Measurements from ENCODE around the gene COL4A1.

Gene COL4A1

GRCh38 chr13:110334256-110334655, 27.3 kb upstream of the COL4A1 start:
- Histone ChIP-seq H3K4me1 (ENCODE audit: low read depth, poor library complexity, severe bottlenecking) (no peaks in the 10 kb centered on the region), H3K9ac (no peak overlapping the region), H3K36me3 (ENCODE audit: insufficient read depth) (no peaks in the 10 kb centered on the region), H2AFZ (ENCODE audit: low read depth) (no peak overlapping the region), H3K4me2 (no peak overlapping the region), H4K20me1 (ENCODE audit: insufficient read depth) (no peaks in the 10 kb centered on the region), H3K79me2 (ENCODE audit: insufficient read depth, low read depth) (no peaks in the 10 kb centered on the region), H3K27me3 (ENCODE audit: insufficient read depth, low read depth) (no peaks in the 10 kb centered on the region), H3K4me3 (IDR thresholded peaks at IDR 0.05; ENCODE audit: insufficient read depth, low read depth, low read length) (no peak overlapping the region), H3K27ac (no peak overlapping the region)
- TF ChIP-seq CTCF (conservative IDR thresholded peaks at IDR 0.05; ENCODE audit: low read depth, low read length), result no peak

- Histone ChIP-seq H4K20me1 (ENCODE audit: insufficient read depth) (no peaks in the 10 kb centered on the region), H3K4me3 (IDR thresholded peaks at IDR 0.05; ENCODE audit: insufficient read depth, low read depth, low read length) (no peak overlapping the region), H3K9ac (no peak overlapping the region), H3K27ac (no peak overlapping the region), H3K4me2 (no peak overlapping the region), H3K36me3 (ENCODE audit: insufficient read depth) (no peaks in the 10 kb centered on the region), H3K27me3 (ENCODE audit: insufficient read depth, low read depth) (no peaks in the 10 kb centered on the region), H3K79me2 (ENCODE audit: insufficient read depth, low read depth) (no peaks in the 10 kb centered on the region), H2AFZ (ENCODE audit: low read depth) (no peak overlapping the region), H3K4me1 (ENCODE audit: low read depth, poor library complexity, severe bottlenecking) (no peaks in the 10 kb centered on the region)
- TF ChIP-seq CTCF (conservative IDR thresholded peaks at IDR 0.05; ENCODE audit: low read depth, low read length), result no peak
Measured at GRCh38 chr13:110333837-110334236, 26.9 kb upstream of the COL4A1 start.

GRCh38 chr13:110332750-110333149, 25.8 kb upstream of the COL4A1 start:
- no peak overlapping the region for H2AFZ ChIP-seq (ENCODE audit: low read depth)
- H3K27me3 ChIP-seq (ENCODE audit: insufficient read depth, low read depth), result no peaks in the 10 kb centered on the region
- TF ChIP-seq CTCF (conservative IDR thresholded peaks at IDR 0.05; ENCODE audit: low read depth, low read length), result no peak
- H3K27ac ChIP-seq, result no peak overlapping the region
- no peaks in the 10 kb centered on the region for H3K36me3 ChIP-seq (ENCODE audit: insufficient read depth)
- H3K4me3 ChIP-seq (IDR thresholded peaks at IDR 0.05; ENCODE audit: insufficient read depth, low read depth, low read length), result no peak overlapping the region
- no peak overlapping the region for H3K9ac ChIP-seq
- no peaks in the 10 kb centered on the region for H3K79me2 ChIP-seq (ENCODE audit: insufficient read depth, low read depth)
- H3K4me1 ChIP-seq (ENCODE audit: low read depth, poor library complexity, severe bottlenecking), result no peaks in the 10 kb centered on the region
- no peak overlapping the region for H3K4me2 ChIP-seq
- no peaks in the 10 kb centered on the region for H4K20me1 ChIP-seq (ENCODE audit: insufficient read depth)

- Histone ChIP-seq H3K9ac (no peak overlapping the region), H3K4me2 (no peak overlapping the region), H3K27ac (no peak overlapping the region), H4K20me1 (ENCODE audit: insufficient read depth) (no peaks in the 10 kb centered on the region), H3K4me1 (ENCODE audit: low read depth, poor library complexity, severe bottlenecking) (no peaks in the 10 kb centered on the region), H3K4me3 (IDR thresholded peaks at IDR 0.05; ENCODE audit: insufficient read depth, low read depth, low read length) (no peak overlapping the region), H3K36me3 (ENCODE audit: insufficient read depth) (no peaks in the 10 kb centered on the region), H2AFZ (ENCODE audit: low read depth) (no peak overlapping the region), H3K27me3 (ENCODE audit: insufficient read depth, low read depth) (no peaks in the 10 kb centered on the region), H3K79me2 (ENCODE audit: insufficient read depth, low read depth) (no peaks in the 10 kb centered on the region)
- no peak for TF ChIP-seq CTCF (conservative IDR thresholded peaks at IDR 0.05; ENCODE audit: low read depth, low read length)
Measured at GRCh38 chr13:110331362-110331761, 24.4 kb upstream of the COL4A1 start.
